Caco-2 (cell line): ENCODE data around the gene SLC26A5. TPM values are rescaled to one million over a fixed set of nuclear protein-coding genes. Genes with fewer than 3 reads are reported as not detected.

Source experiments
- BruUV-seq: library from RNA; stranded (reverse); fragments of 400-500 nt; replicated peaks from 2 replicates; lab custom pipeline; 2021; lab: Mats Ljungman, UMichigan
- CTCF ChIA-PET: fragments of 300-600 bp; sonication (Branson Sonifier 250); formaldehyde crosslinking; loops from one replicate; lab custom pipeline; 2022; ENCODE audit warnings: antibody characterized with exemption; lab: Charles Lee
- POLR2A ChIA-PET: fragments of 300-600 bp; sonication (Branson Sonifier 250); formaldehyde crosslinking; loops from one replicate; lab custom pipeline; 2022; ENCODE audit warnings: antibody characterized with exemption; lab: Charles Lee
- DNase-seq, 2 experiments: peaks; one replicate each; pipeline versions ENCODE4 v3.0.0 to v3.0.0-alpha.2; 2020 to 2022
- H3K27me3 ChIP-seq: replicated peaks from 2 replicates; pipeline ENCODE4 v1.6.0; 2011; ENCODE audit warnings: low read length; ENCODE audit not compliant: control insufficient read depth, insufficient read depth
- H3K36me3 ChIP-seq: 2 replicates; pipeline ENCODE4 v1.5.1; 2011; ENCODE audit warnings: low read length; ENCODE audit not compliant: control insufficient read depth, insufficient read depth
- H3K4me1 ChIP-seq: fragments of 250-450 bp; sonication (Bioruptor Pico); 2 replicates; pipeline ENCODE4 v1.5.1; 2020; ENCODE audit warnings: mild to moderate bottlenecking
- H3K4me3 ChIP-seq: 2 replicates; pipeline ENCODE4 v1.5.1; 2011; ENCODE audit warnings: low read depth, mild to moderate bottlenecking, control low read depth, low read length
- H3K9me3 ChIP-seq: fragments of 250-450 bp; sonication (Bioruptor Pico); 2 replicates; pipeline ENCODE4 v1.5.1; 2020; ENCODE audit warnings: mild to moderate bottlenecking, moderate library complexity
- H3K27ac Mint-ChIP-seq: one replicate; pipeline ENCODE4 v1.8.0; 2022; ENCODE audit warnings: mixed read lengths; ENCODE audit not compliant: unreplicated experiment
- H3K27me3 Mint-ChIP-seq: one replicate; pipeline ENCODE4 v1.8.0; 2022; ENCODE audit warnings: mixed read lengths; ENCODE audit not compliant: insufficient read depth, unreplicated experiment
- H3K36me3 Mint-ChIP-seq: one replicate; pipeline ENCODE4 v1.8.0; 2022; ENCODE audit warnings: mild to moderate bottlenecking, mixed read lengths; ENCODE audit not compliant: insufficient read depth, unreplicated experiment
- H3K4me1 Mint-ChIP-seq: one replicate; pipeline ENCODE4 v1.8.0; 2022; ENCODE audit warnings: low read depth, mixed read lengths; ENCODE audit not compliant: unreplicated experiment
- H3K4me3 Mint-ChIP-seq: one replicate; pipeline ENCODE4 v1.8.0; 2022; ENCODE audit warnings: mild to moderate bottlenecking, moderate library complexity, mixed read lengths; ENCODE audit not compliant: unreplicated experiment
- H3K9me3 Mint-ChIP-seq: one replicate; pipeline ENCODE4 v1.8.0; 2022; ENCODE audit warnings: mixed read lengths; ENCODE audit not compliant: unreplicated experiment
- intact Hi-C: fragments of 100-400 bp; cut with micrococcal nuclease; formaldehyde crosslinking; loops from one replicate; pipeline ENCODE4 v1.10.0; 2022; ENCODE audit not compliant: unreplicated experiment
- total RNA-seq: library from RNA; stranded (reverse); gene quantifications from 2 replicates; pipeline ENCODE4 v1.2.3, GENCODE V29; 2022
- TF ChIP-seq, protein P1 (sequence below), 2 experiments: fragments of 200-600 bp in 1 of 2; IDR thresholded peaks; 1 replicate in 1 of 2; 2 replicates in 1 of 2; pipeline versions ENCODE4 v1.5.1 to v1.8.0; 2011 to 2022; ENCODE audit warnings: antibody characterized with exemption in 1 of 2, control low read depth in 1 of 2, inconsistent platforms in 1 of 2, low read depth in 1 of 2, low read length in 1 of 2, mild to moderate bottlenecking in 1 of 2, moderate library complexity in 1 of 2; ENCODE audit not compliant: insufficient read depth in 1 of 2, severe bottlenecking in 1 of 2, unreplicated experiment in 1 of 2

Gene SLC26A5
- total RNA-seq, 1 experiment from 2014 or later = 1.1 TPM

DNA sequence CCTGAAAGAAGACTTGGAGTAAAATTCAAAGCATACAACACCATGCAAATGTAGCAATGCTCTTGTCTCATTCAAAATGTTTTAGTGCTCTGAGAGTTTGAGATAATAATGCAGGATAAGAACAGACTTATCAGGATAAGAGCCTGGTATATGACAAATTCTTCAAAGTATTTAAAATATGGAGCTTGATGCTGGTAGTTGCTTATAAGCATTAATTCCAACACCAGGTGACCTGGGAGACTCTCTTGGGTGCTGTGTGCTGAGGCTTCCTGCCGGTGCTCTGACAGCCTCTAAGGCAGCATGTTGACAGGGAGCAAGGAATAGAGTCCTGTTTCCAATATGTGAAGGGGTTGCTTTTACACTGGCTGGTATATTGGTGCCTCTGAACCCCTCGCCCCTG is 34.8 kb upstream of the SLC26A5 start:
- POLR2A ChIA-PET = no interaction called here

DNA sequence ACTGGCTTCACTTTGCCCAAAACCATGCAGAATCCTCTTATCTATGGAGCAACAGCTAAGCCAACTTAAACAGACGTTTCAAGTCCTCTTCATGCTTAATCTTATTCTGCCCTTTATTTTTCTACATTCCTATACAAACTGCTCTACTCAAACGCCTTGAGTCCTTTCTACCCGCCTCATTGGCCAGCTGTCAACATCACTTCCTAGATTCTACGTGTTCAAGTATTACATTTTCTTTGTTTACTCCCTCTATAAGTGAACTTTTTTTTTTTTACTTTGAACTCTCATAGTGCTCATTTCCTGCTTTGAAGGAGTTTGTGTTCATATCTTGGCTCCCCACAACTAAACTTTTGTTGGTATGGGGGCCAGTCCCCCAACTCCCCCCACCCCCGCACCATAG is 28.9 kb upstream of the SLC26A5 start:
- Mint-ChIP-seq H3K4me3 (no peak overlapping the region), H3K27ac (no peak overlapping the region), H3K4me1 (no peaks in the 10 kb centered on the region), H3K9me3 (no peaks in the 10 kb centered on the region), H3K27me3 (no peaks in the 10 kb centered on the region), H3K36me3 (no peaks in the 10 kb centered on the region)
- Histone ChIP-seq H3K9me3 (no peaks in the 10 kb centered on the region), H3K4me3 (no peak overlapping the region), H3K36me3 (no peaks in the 10 kb centered on the region), H3K27me3 (no peaks in the 10 kb centered on the region), H3K4me1 (no peaks in the 10 kb centered on the region)
- intact Hi-C loops = no loop called here
- DNase-seq = no peak
- TF ChIP-seq, protein P1, sequence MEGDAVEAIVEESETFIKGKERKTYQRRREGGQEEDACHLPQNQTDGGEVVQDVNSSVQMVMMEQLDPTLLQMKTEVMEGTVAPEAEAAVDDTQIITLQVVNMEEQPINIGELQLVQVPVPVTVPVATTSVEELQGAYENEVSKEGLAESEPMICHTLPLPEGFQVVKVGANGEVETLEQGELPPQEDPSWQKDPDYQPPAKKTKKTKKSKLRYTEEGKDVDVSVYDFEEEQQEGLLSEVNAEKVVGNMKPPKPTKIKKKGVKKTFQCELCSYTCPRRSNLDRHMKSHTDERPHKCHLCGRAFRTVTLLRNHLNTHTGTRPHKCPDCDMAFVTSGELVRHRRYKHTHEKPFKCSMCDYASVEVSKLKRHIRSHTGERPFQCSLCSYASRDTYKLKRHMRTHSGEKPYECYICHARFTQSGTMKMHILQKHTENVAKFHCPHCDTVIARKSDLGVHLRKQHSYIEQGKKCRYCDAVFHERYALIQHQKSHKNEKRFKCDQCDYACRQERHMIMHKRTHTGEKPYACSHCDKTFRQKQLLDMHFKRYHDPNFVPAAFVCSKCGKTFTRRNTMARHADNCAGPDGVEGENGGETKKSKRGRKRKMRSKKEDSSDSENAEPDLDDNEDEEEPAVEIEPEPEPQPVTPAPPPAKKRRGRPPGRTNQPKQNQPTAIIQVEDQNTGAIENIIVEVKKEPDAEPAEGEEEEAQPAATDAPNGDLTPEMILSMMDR (IDR thresholded peaks at IDR 0.05; ENCODE audit: insufficient read depth in 1 of 2, low read depth in 1 of 2, low read length in 1 of 2, severe bottlenecking in 1 of 2, unreplicated experiment in 1 of 2) = no peak
- POLR2A ChIA-PET = no interaction called here
- BruUV-seq = no TSS peak
- CTCF ChIA-PET = no interaction called here

More for the DNA sequence above, 34.8 kb upstream of the SLC26A5 start:
- Mint-ChIP-seq H3K4me1 (no peaks in the 10 kb centered on the region), H3K27ac (no peak overlapping the region), H3K9me3 (no peaks in the 10 kb centered on the region), H3K36me3 (no peaks in the 10 kb centered on the region), H3K4me3 (no peak overlapping the region), H3K27me3 (no peaks in the 10 kb centered on the region)
- Histone ChIP-seq H3K9me3 (no peaks in the 10 kb centered on the region), H3K4me1 (no peaks in the 10 kb centered on the region), H3K27me3 (no peaks in the 10 kb centered on the region), H3K36me3 (no peaks in the 10 kb centered on the region), H3K4me3 (no peak overlapping the region)
- TF ChIP-seq, protein P1 (IDR thresholded peaks at IDR 0.05; ENCODE audit: insufficient read depth in 1 of 2, low read depth in 1 of 2, low read length in 1 of 2, severe bottlenecking in 1 of 2, unreplicated experiment in 1 of 2) = no peak
- DNase-seq = no peak
- intact Hi-C loops = no loop called here
- no TSS peak for BruUV-seq
- CTCF ChIA-PET = no interaction called here

DNA sequence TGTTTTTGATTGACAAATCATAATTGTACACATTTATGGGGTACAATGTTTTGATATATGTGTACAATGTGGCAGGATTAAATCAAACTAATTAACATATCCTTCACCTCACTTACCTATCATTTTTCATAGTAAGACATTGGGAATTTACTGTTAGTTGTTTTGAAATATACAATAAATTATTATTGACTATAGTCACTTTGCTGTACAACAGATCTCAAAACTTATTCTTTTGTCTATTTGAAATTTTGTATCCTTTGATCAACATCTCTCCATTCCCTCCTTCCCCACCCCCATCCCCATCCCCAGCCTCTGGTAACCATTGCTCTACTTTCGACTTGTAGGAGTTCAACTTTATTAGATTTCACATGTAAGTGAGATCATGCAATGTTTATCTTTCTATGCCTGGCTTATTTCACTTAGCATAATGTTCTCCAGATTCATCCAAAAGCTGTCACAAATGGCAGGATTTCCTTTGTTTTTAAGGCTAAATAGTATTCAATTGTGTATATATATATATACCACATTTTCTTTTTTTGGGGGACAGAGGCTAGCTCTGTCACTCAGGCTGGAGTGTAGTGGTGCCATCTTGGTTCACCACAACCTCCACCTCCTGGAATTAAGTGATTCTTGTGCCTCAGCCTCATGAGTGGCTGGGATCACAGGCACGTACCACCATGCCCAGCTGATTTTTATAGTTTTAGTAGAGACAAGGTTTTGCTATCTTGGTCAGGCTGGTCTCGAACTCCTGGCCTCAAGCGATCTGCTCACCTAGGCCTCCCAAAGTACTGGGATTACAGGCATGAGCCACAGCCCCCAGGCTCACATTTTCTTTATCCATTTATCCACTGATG is 23.3 kb upstream of the SLC26A5 start:
- peaks cover 6% of the 10 kb centered on the region for H3K4me1 Mint-ChIP-seq
- ChIA-PET CTCF (no interaction called here), POLR2A (no interaction called here)
- no peak overlapping the region for H3K27ac Mint-ChIP-seq
- no peak overlapping the region for H3K4me3 Mint-ChIP-seq
- Histone ChIP-seq H3K27me3 (no peaks in the 10 kb centered on the region; the same call in 1 of the 2 replicates), H3K9me3 (no peaks in the 10 kb centered on the region), H3K36me3 (no peaks in the 10 kb centered on the region), H3K4me1 (no peaks in the 10 kb centered on the region), H3K4me3 (no peak overlapping the region)
- no peaks in the 10 kb centered on the region for H3K27me3 Mint-ChIP-seq
- BruUV-seq = no TSS peak
- no peak for DNase-seq
- no peaks in the 10 kb centered on the region for H3K36me3 Mint-ChIP-seq
- TF ChIP-seq, protein P1 (IDR thresholded peaks at IDR 0.05; ENCODE audit: insufficient read depth in 1 of 2, low read depth in 1 of 2, low read length in 1 of 2, severe bottlenecking in 1 of 2, unreplicated experiment in 1 of 2) = no peak
- no peaks in the 10 kb centered on the region for H3K9me3 Mint-ChIP-seq
- intact Hi-C loops = no loop called here
